ENCODE measurements around the gene KIAA1614.

DNA sequence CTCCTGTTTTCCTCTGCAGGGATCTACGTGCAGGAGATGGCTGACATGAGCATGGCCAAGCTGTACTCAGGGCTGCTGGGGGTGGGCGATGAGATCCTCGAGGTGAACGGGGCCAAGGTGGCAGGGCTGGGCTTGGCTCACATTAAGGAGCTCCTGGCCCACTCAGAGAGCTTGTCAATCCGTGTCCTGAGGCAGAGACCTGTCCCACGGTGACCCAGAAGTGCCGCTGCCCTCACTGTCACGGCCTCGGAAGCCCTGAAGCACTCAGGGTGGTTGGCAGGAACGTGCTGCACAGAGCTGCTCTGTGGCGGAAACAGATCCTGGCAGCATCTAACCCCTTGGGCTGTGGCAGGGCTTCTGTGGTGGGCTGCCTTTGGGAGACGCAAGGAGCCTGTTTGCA lies 37.6 kb downstream of the KIAA1614 start:
- TF ChIP-seq, protein P1, sequence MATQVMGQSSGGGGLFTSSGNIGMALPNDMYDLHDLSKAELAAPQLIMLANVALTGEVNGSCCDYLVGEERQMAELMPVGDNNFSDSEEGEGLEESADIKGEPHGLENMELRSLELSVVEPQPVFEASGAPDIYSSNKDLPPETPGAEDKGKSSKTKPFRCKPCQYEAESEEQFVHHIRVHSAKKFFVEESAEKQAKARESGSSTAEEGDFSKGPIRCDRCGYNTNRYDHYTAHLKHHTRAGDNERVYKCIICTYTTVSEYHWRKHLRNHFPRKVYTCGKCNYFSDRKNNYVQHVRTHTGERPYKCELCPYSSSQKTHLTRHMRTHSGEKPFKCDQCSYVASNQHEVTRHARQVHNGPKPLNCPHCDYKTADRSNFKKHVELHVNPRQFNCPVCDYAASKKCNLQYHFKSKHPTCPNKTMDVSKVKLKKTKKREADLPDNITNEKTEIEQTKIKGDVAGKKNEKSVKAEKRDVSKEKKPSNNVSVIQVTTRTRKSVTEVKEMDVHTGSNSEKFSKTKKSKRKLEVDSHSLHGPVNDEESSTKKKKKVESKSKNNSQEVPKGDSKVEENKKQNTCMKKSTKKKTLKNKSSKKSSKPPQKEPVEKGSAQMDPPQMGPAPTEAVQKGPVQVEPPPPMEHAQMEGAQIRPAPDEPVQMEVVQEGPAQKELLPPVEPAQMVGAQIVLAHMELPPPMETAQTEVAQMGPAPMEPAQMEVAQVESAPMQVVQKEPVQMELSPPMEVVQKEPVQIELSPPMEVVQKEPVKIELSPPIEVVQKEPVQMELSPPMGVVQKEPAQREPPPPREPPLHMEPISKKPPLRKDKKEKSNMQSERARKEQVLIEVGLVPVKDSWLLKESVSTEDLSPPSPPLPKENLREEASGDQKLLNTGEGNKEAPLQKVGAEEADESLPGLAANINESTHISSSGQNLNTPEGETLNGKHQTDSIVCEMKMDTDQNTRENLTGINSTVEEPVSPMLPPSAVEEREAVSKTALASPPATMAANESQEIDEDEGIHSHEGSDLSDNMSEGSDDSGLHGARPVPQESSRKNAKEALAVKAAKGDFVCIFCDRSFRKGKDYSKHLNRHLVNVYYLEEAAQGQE (IDR thresholded peaks at IDR 0.05; ENCODE audit: insufficient read depth in 1 of 2, low read depth in 2 of 2, low read length in 2 of 2) = no peak
- TF ChIP-seq POLR2AphosphoS5 (IDR thresholded peaks at IDR 0.05; ENCODE audit: low read depth, low read length) = no peak

Data from PFSK-1 (cell line).